ENCODE measurements around the gene PPP3R2. TPM values are rescaled to one million over a fixed set of nuclear protein-coding genes. Genes with fewer than 3 reads are reported as not detected.
"Not testable (repeated sequence)": the region's sequence is repeated elsewhere in the genome, so short reads cannot be mapped to it uniquely, and the experiment has no call there.

The PPP3R2 gene
- total RNA-seq, 2 experiments from 2014 or later = not detected

- intact Hi-C loops (cut with micrococcal nuclease; ENCODE audit: unreplicated experiment) = no loop called here
- no peaks in the 10 kb centered on the region for H4K20me1 ChIP-seq (ENCODE audit: insufficient read depth, low read length)
- H3K4me2 ChIP-seq (ENCODE audit: low read length) = no peak overlapping the region
- no peak for TF ChIP-seq EZH2phosphoT487 (IDR thresholded peaks at IDR 0.05; ENCODE audit: borderline replicate concordance, low read depth, low read length)
- no peak for TF ChIP-seq CTCF (conservative IDR thresholded peaks at IDR 0.05; ENCODE audit: low read length)
- no peak overlapping the region for H3K27ac ChIP-seq (ENCODE audit: low read depth, low read length, poor library complexity, severe bottlenecking)
- H3K9me3 ChIP-seq (ENCODE audit: low read length) = no peaks in the 10 kb centered on the region
- ChIA-PET CTCF (ENCODE audit: unreplicated experiment) (no interaction called here), POLR2A (no interaction called here)
- no peak for DNase-seq (ENCODE audit: low spot score)
- no peaks in the 10 kb centered on the region for H3K79me2 ChIP-seq (ENCODE audit: insufficient read depth, low read depth, low read length)
- H2AFZ ChIP-seq (ENCODE audit: low read length) = no peak overlapping the region
- BruUV-seq (replicated peaks) = no TSS peak
- no peaks in the 10 kb centered on the region for H3K4me1 ChIP-seq (ENCODE audit: insufficient read depth, low read length, poor library complexity, severe bottlenecking)
- no peaks in the 10 kb centered on the region for H3K9me2 ChIP-seq (ENCODE audit: insufficient read depth, low read length)
- H3K4me3 ChIP-seq (ENCODE audit: low read depth, low read length, poor library complexity, severe bottlenecking) = no peak overlapping the region
- H3K36me3 ChIP-seq (ENCODE audit: insufficient read depth, low read length) = peaks cover 98% of the 10 kb centered on the region
These were observed 33.0 kb downstream of the PPP3R2 start for GRCh38 chr9:101561740-101562139.

- CTCF ChIA-PET (ENCODE audit: unreplicated experiment); BruUV-seq (replicated peaks); H4K20me1 ChIP-seq (ENCODE audit: insufficient read depth, low read length); intact Hi-C loops (cut with micrococcal nuclease; ENCODE audit: unreplicated experiment); H3K4me3 ChIP-seq (ENCODE audit: low read depth, low read length, poor library complexity, severe bottlenecking); H2AFZ ChIP-seq (ENCODE audit: low read length); H3K79me2 ChIP-seq (ENCODE audit: insufficient read depth, low read depth, low read length); DNase-seq (ENCODE audit: low spot score); H3K9me2 ChIP-seq (ENCODE audit: insufficient read depth, low read length); H3K4me2 ChIP-seq (ENCODE audit: low read length); POLR2A ChIA-PET; H3K27ac ChIP-seq (ENCODE audit: low read depth, low read length, poor library complexity, severe bottlenecking); H3K9me3 ChIP-seq (ENCODE audit: low read length); H3K4me1 ChIP-seq (ENCODE audit: insufficient read depth, low read length, poor library complexity, severe bottlenecking): not testable (repeated sequence)
- peaks cover 95% of the 10 kb centered on the region for H3K36me3 ChIP-seq (ENCODE audit: insufficient read depth, low read length)
These were observed 45.2 kb downstream of the PPP3R2 start for GRCh38 chr9:101549472-101550098.

- no peaks in the 10 kb centered on the region for H3K79me2 ChIP-seq (ENCODE audit: insufficient read depth, low read depth, low read length)
- no peaks in the 10 kb centered on the region for H3K9me2 ChIP-seq (ENCODE audit: insufficient read depth, low read length)
- ChIA-PET POLR2A (no interaction called here), CTCF (ENCODE audit: unreplicated experiment) (no interaction called here)
- no peaks in the 10 kb centered on the region for H4K20me1 ChIP-seq (ENCODE audit: insufficient read depth, low read length)
- intact Hi-C loops (cut with micrococcal nuclease; ENCODE audit: unreplicated experiment) = no loop called here
- no peaks in the 10 kb centered on the region for H3K9me3 ChIP-seq (ENCODE audit: low read length)
- TF ChIP-seq CTCF (conservative IDR thresholded peaks at IDR 0.05; ENCODE audit: low read length) = no peak
- TF ChIP-seq EZH2phosphoT487 (IDR thresholded peaks at IDR 0.05; ENCODE audit: borderline replicate concordance, low read depth, low read length) = no peak
- no peak overlapping the region for H3K27ac ChIP-seq (ENCODE audit: low read depth, low read length, poor library complexity, severe bottlenecking)
- BruUV-seq (replicated peaks) = no TSS peak
- H2AFZ ChIP-seq (ENCODE audit: low read length) = no peak overlapping the region
- peaks cover 91% of the 10 kb centered on the region for H3K36me3 ChIP-seq (ENCODE audit: insufficient read depth, low read length)
- H3K4me1 ChIP-seq (ENCODE audit: insufficient read depth, low read length, poor library complexity, severe bottlenecking) = no peaks in the 10 kb centered on the region
- H3K4me2 ChIP-seq (ENCODE audit: low read length) = no peak overlapping the region
- no peak for DNase-seq (ENCODE audit: low spot score)
- H3K4me3 ChIP-seq (ENCODE audit: low read depth, low read length, poor library complexity, severe bottlenecking) = no peak overlapping the region
These were observed 51.6 kb downstream of the PPP3R2 start for GRCh38 chr9:101543098-101543735.

Other genes starting within 250 kb of the PPP3R2 start
- gene BAAT, start 210.0 kb downstream of the PPP3R2 start, total RNA-seq (2014; rRNA removed; shearing (Covaris generic)) = 0.13 TPM in 1 of 2 replicates, not detected in the other
- not detected in 2 replicates for gene BAAT, start 210.0 kb downstream of the PPP3R2 start, total RNA-seq (2022)
- 17.7 and 18.5 TPM in 2 replicates for gene MRPL50, start 196.4 kb downstream of the PPP3R2 start, total RNA-seq (2014; rRNA removed; shearing (Covaris generic))
- 12.8 and 13.3 TPM in 2 replicates for gene MRPL50, start 196.4 kb downstream of the PPP3R2 start, total RNA-seq (2022)
- gene ZNF189, start 196.1 kb downstream of the PPP3R2 start, total RNA-seq (2014; rRNA removed; shearing (Covaris generic)) = 11.0 and 11.7 TPM in 2 replicates
- gene ZNF189, start 196.1 kb downstream of the PPP3R2 start, total RNA-seq (2022) = 17.3 and 17.8 TPM in 2 replicates
- gene ALDOB, start 159.2 kb downstream of the PPP3R2 start, total RNA-seq (2014; rRNA removed; shearing (Covaris generic)) = not detected in 2 replicates
- not detected in 2 replicates for gene ALDOB, start 159.2 kb downstream of the PPP3R2 start, total RNA-seq (2022)
- 13.5 and 20.4 TPM in 2 replicates for gene RNF20, start 61.1 kb downstream of the PPP3R2 start, total RNA-seq (2014; rRNA removed; shearing (Covaris generic))
- 38.6 and 43.5 TPM in 2 replicates for gene RNF20, start 61.1 kb downstream of the PPP3R2 start, total RNA-seq (2022)
- gene GRIN3A, start 143.7 kb upstream of the PPP3R2 start, total RNA-seq (2014; rRNA removed; shearing (Covaris generic)) = not detected in 2 replicates
- not detected in 2 replicates for gene GRIN3A, start 143.7 kb upstream of the PPP3R2 start, total RNA-seq (2022)